SJCRH30 (cell line): ENCODE results near the gene CAPN2. TPM values are rescaled to one million over a fixed set of nuclear protein-coding genes. Genes with fewer than 3 reads are reported as not detected.

ENCODE experiments used
- DNase-seq, 2 experiments: peaks; one replicate each; pipeline ENCODE4 v3.0.0-alpha.2; 2015 to 2020
- H3K27ac ChIP-seq: fragments of 250-450 bp; sonication (Bioruptor Pico); 2 replicates; pipeline ENCODE4 v1.5.1; 2020; ENCODE audit warnings: mild to moderate bottlenecking, moderate library complexity
- H3K27me3 ChIP-seq: fragments of 250-450 bp; sonication (Bioruptor Pico); 2 replicates; pipeline ENCODE4 v1.5.1; 2020; ENCODE audit warnings: mild to moderate bottlenecking, moderate library complexity
- H3K36me3 ChIP-seq: fragments of 250-450 bp; sonication (Bioruptor Pico); 2 replicates; pipeline ENCODE4 v1.5.1; 2020; ENCODE audit warnings: mild to moderate bottlenecking, moderate library complexity
- H3K4me1 ChIP-seq: fragments of 250-450 bp; sonication (Bioruptor Pico); 2 replicates; pipeline ENCODE4 v1.5.1; 2020; ENCODE audit warnings: mild to moderate bottlenecking, moderate library complexity
- H3K4me3 ChIP-seq: fragments of 250-450 bp; sonication (Bioruptor Pico); 2 replicates; pipeline ENCODE4 v1.5.1; 2020; ENCODE audit warnings: mild to moderate bottlenecking, moderate library complexity
- H3K9me3 ChIP-seq: fragments of 250-450 bp; sonication (Bioruptor Pico); replicated peaks from 2 replicates; pipeline ENCODE4 v1.5.1; 2020; ENCODE audit warnings: mild to moderate bottlenecking, moderate library complexity
- total RNA-seq: library from RNA; depleted of rRNA; stranded (reverse); fragments of >200 nt; shearing (Covaris generic); gene quantifications from 2 replicates; pipeline ENCODE4 v1.2.3, GENCODE V29; 2014; rRNA removed

Gene CAPN2
- total RNA-seq, result 163 and 172 TPM in 2 replicates

DNA sequence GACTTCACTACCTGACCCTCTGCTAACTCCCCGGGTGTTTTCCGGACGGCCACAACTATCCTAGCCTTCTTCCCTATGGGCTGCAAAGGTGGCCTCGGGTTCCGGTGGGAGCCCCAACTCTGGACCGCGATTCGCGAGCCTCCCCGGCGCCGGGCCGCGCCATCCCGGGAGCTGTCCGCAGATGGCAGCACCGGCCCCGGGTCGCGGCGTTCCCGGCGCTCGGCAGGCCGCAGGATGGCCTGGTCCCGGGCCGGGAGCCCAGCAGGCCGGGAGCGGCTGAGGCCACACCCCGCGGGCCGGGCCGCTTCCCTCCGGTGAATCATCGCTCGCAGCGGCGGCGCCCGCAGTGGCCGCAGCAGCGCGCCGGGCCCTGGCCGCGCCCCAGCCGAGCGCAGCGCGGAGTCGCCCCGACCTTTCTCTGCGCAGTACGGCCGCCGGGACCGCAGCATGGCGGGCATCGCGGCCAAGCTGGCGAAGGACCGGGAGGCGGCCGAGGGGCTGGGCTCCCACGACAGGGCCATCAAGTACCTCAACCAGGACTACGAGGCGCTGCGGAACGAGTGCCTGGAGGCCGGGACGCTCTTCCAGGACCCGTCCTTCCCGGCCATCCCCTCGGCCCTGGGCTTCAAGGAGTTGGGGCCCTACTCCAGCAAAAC, at the start of gene CAPN2:
CAPN2 (plus strand) TSS at position 346 of the 656 bp plus-strand sequence; CDS start at position 448, 102 bp downstream.
- Histone ChIP-seq H3K4me1 (peaks cover 29% of the 10 kb centered on the region), H3K27ac (peak within 1 kb of the TSS; percentile 75), H3K9me3 (no peaks in the 10 kb centered on the region), H3K27me3 (no peaks in the 10 kb centered on the region), H3K4me3 (peak within 1 kb of the TSS; percentile 85), H3K36me3 (peaks cover 3% of the 10 kb centered on the region)
- peak; percentile 77 to 86 for DNase-seq

- no peak overlapping the region for H3K4me3 ChIP-seq
- H3K27ac ChIP-seq, result no peak overlapping the region
- H3K9me3 ChIP-seq, result no peaks in the 10 kb centered on the region
- H3K27me3 ChIP-seq, result no peaks in the 10 kb centered on the region; the same call in 1 of the 2 replicates
- no peaks in the 10 kb centered on the region for H3K36me3 ChIP-seq
- peaks cover 16% of the 10 kb centered on the region for H3K4me1 ChIP-seq
- no peak for DNase-seq
Observed at GRCh38 chr1:223662943-223663342, 49.4 kb upstream of the CAPN2 start.

DNA sequence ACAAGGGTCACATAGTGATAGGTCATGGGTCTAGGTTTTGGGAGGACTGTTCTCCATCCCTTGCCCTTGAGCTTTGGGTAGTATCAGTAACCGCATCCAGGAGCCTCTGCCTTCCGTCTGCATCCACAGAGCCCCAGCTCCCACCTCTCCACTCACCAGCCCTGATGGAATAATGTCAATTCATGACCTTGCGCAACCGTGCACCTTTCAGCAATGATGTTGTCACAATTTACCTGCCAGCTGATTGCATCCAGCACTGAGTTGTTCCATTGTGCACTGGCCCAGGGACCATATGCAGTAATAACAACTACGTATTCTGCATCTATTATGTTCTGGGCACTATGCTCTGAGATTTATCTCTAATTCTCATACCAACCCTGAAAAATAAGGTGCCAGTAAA, 48.2 kb upstream of the CAPN2 start:
- Histone ChIP-seq H3K4me1 (peaks cover 15% of the 10 kb centered on the region), H3K4me3 (no peak overlapping the region), H3K27ac (no peak overlapping the region), H3K36me3 (no peaks in the 10 kb centered on the region), H3K9me3 (no peaks in the 10 kb centered on the region), H3K27me3 (no peaks in the 10 kb centered on the region)
- no peak for DNase-seq

DNA sequence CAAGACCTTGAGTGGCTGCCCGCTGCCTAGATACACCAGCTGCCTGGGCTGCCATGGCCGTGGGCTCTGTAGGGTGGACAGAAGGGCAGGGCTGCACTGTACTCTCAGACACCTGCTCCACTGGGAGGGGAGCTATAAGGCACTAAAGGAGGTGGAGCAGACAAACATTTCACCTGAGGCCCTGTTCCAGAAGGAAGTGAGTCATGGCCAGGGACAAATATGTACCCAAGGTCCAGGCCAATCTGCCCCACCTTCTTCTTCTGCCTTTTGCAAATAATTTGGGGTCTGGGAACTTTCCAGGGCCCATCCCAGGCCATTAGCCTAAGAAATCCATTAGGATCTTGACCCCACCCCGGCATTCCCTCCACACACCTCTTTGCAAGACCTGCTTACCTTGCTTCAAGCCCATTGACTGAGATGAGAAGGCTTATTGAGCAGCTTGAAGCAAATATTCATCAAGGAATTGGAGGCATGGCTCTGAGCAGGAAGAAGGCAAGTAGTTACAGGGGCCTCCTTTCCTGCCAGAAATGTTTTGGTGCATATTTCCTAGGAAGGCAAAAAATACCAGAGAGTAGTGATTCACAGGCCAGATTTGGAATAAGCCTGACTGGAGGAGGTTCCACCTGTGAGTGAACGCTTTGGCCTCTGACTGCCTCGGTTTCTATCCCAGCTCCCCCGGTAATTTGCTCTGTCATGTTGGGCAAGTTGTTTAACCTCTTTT, 46.6 kb upstream of the CAPN2 start, which contains the start of gene CAPN8:
CAPN8 (minus strand) TSS at position 110 of the 721 bp plus-strand sequence; CDS start at position 55, 55 bp downstream.
- no peaks in the 10 kb centered on the region for H3K36me3 ChIP-seq
- no peak within 1 kb of the TSS for H3K4me3 ChIP-seq
- DNase-seq, result no peak
- H3K4me1 ChIP-seq, result no peaks in the 10 kb centered on the region
- no peak within 1 kb of the TSS for H3K27ac ChIP-seq
- H3K9me3 ChIP-seq, result no peaks in the 10 kb centered on the region
- H3K27me3 ChIP-seq, result no peaks in the 10 kb centered on the region

- Histone ChIP-seq H3K27ac (no peak overlapping the region), H3K4me1 (no peaks in the 10 kb centered on the region), H3K9me3 (no peaks in the 10 kb centered on the region), H3K27me3 (no peaks in the 10 kb centered on the region), H3K4me3 (no peak overlapping the region), H3K36me3 (no peaks in the 10 kb centered on the region)
- DNase-seq, result no peak
Observed at GRCh38 chr1:223667484-223668182, 44.7 kb upstream of the CAPN2 start.

DNA sequence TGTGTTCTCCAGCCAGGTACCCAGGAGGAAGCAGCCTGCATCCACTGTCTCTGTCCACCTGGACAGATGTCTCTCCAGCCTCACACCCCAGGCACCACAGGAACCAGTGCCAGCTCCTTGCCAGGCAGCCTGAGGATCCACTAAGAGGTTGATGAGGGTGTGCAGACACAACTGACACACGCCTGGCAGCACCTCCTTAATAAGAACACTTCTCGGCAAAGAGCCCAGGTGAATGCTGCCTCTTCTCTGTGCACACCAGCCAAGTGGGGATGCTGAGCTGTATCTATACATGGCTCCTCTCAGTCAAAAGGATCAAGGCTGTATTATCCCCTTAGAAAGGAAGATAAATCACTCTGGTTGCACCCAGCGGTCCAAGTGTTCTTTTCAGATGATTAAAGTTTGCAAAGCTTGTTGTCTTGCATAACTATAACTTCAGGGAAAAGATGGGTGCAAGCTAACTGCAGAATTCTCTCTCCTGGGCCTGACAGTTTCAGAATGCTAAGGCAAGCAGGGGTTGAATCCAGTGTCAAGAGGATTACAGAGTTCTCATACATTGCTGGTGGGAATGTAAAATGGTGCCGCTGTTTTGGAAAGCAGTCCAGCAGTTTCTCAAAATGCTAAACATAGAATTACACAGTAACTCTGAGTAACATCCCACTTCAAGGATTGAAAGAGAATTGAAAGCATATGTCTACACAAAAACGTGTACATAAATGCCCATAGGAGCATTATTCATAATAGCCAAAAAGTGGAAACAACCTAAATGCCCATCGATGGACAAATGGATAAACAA, 43.1 kb upstream of the CAPN2 start:
- no peak overlapping the region for H3K27ac ChIP-seq
- H3K4me1 ChIP-seq, result no peaks in the 10 kb centered on the region
- DNase-seq, result no peak
- H3K4me3 ChIP-seq, result no peak overlapping the region
- H3K36me3 ChIP-seq, result no peaks in the 10 kb centered on the region
- H3K9me3 ChIP-seq, result no peaks in the 10 kb centered on the region
- H3K27me3 ChIP-seq, result no peaks in the 10 kb centered on the region

DNA sequence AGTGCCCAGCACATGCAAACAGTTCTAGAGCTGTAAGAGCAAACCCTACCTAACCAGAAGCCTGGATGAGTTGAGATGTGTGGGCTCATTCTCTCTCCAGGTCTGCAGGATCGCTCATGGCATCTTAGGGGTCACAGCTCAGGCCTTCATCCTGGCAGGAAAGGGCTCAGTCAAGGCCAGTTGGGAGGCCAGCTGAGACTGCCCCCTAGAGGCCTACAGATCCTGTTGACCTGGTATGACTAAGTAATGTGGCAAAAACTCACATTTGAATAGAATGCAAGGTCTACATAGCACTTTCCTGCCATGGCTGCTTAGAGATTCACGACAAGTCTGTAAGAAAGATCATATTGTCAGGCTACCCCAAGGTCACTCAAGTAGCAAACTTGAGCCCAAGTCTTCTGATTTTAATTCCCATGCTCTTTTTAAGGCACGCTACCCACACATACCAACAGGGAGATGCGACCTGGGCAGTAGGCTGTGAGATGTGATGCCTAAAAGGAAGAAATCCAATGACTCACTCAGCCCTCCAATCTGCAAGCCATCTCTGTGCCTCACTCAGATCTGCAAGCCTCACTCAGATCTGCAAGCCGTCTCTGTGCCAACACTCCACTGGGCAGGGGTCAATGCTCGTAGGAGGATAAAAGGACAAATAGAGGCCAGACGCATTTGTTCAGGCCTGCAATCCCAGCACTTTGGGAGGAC, 41.7 kb upstream of the CAPN2 start:
- no peaks in the 10 kb centered on the region for H3K9me3 ChIP-seq
- H3K36me3 ChIP-seq, result no peaks in the 10 kb centered on the region
- H3K27ac ChIP-seq, result no peak overlapping the region
- no peaks in the 10 kb centered on the region for H3K27me3 ChIP-seq
- peak; percentile 57 to 78 for DNase-seq
- no peaks in the 10 kb centered on the region for H3K4me1 ChIP-seq
- no peak overlapping the region for H3K4me3 ChIP-seq

GRCh38 chr1:223674119-223674890, 38.0 kb upstream of the CAPN2 start:
- DNase-seq, result no peak
- Histone ChIP-seq H3K4me3 (no peak overlapping the region), H3K4me1 (no peaks in the 10 kb centered on the region), H3K27ac (no peak overlapping the region), H3K27me3 (no peaks in the 10 kb centered on the region), H3K9me3 (0 out of 2 replicates have a peak, but pooled peaks cover 3% of the 10 kb centered on the region), H3K36me3 (no peaks in the 10 kb centered on the region)

GRCh38 chr1:223678841-223679240, 33.5 kb upstream of the CAPN2 start:
- no peak for DNase-seq
- Histone ChIP-seq H3K4me1 (no peaks in the 10 kb centered on the region), H3K9me3 (0 out of 2 replicates have a peak, but pooled peaks cover 3% of the 10 kb centered on the region), H3K27me3 (0 out of 2 replicates have a peak, but pooled peaks cover 2% of the 10 kb centered on the region), H3K4me3 (no peak overlapping the region), H3K36me3 (no peaks in the 10 kb centered on the region), H3K27ac (no peak overlapping the region)

- Histone ChIP-seq H3K27ac (no peak overlapping the region), H3K27me3 (peaks cover 2% of the 10 kb centered on the region; the same call in 1 of the 2 replicates), H3K4me1 (no peaks in the 10 kb centered on the region), H3K4me3 (no peak overlapping the region), H3K9me3 (0 out of 2 replicates have a peak, but pooled peaks cover 3% of the 10 kb centered on the region), H3K36me3 (no peaks in the 10 kb centered on the region)
- DNase-seq, result no peak
Observed at GRCh38 chr1:223680188-223680587, 32.2 kb upstream of the CAPN2 start.

- H3K27ac ChIP-seq, result no peak overlapping the region
- peaks cover 2% of the 10 kb centered on the region; the same call in 1 of the 2 replicates for H3K27me3 ChIP-seq
- H3K4me3 ChIP-seq, result no peak overlapping the region
- H3K36me3 ChIP-seq, result no peaks in the 10 kb centered on the region
- no peaks in the 10 kb centered on the region for H3K4me1 ChIP-seq
- DNase-seq, result no peak
- H3K9me3 ChIP-seq, result no peaks in the 10 kb centered on the region
Observed at GRCh38 chr1:223682502-223682901, 29.8 kb upstream of the CAPN2 start.

DNA sequence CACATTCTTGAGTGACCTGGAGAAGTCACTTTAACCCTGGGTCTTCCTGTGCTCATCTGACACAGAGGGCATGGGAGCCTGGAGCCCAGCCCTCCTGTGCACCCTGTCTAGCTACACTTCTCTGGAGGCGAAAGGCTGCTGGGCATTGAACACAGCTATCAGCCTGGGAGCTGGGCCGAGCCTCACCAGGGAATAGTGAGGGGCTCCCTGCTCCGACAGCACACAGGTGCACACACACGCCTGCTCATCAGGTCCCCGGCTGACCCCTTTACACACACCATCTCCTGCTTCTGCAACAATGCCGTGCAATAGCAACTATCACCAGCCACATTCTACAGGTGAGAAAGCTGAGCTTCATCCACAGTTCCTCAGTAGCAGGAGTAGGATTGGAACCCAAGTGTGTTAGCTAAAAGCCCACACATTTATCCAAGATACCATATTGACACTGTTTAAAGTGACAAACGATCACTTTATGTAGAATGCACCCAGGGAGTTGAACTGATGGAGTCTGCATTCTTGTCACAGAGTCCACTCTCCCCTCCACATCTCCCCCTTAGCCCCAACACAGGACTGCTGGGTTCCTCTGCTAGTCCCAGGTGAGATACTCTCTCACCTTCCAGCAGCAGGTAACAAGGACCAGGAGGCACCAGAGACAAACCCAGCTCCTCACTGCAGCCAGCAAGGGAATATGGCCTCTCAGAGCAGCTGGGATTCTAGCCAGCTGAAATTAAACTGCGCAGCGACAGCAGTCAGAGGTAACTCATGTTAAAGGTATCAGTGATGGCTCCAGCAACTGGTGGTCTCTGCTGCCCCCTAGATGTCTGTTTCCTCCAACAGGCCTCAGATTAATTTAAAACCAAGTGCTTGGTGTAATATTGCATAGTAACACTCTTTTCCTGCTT, 28.5 kb upstream of the CAPN2 start:
- Histone ChIP-seq H3K9me3 (no peaks in the 10 kb centered on the region), H3K27ac (no peak overlapping the region), H3K4me3 (no peak overlapping the region), H3K27me3 (peaks cover 2% of the 10 kb centered on the region; the same call in 1 of the 2 replicates), H3K4me1 (no peaks in the 10 kb centered on the region), H3K36me3 (no peaks in the 10 kb centered on the region)
- DNase-seq, result peak; percentile 63 to 84
